ENCODE measurements around the gene SHANK1. TPM values are rescaled to one million over a fixed set of nuclear protein-coding genes. Genes with fewer than 3 reads are reported as not detected.

Gene SHANK1
- total and polyA plus RNA-seq, 12 donors = 1.5 to 22.6 (median 9.0) TPM

- no peak overlapping the region for H3K27ac ChIP-seq
- 76 to 82% (median 78%) methylated on average over 12 to 13 of the region's 13 CpGs for WGBS, 4 donors
- no peaks in the 10 kb centered on the region for H3K4me1 ChIP-seq (replicated peaks in 1 of 2)
- peaks cover 8% of the 10 kb centered on the region for H3K27me3 ChIP-seq
- H3K4me3 ChIP-seq = no peak overlapping the region
- TF ChIP-seq POLR2A (IDR thresholded peaks at IDR 0.05) (no peak), CTCF (IDR thresholded peaks at IDR 0.05) (no peak)
- H3K36me3 ChIP-seq (replicated peaks in 1 of 2) = no peaks in the 10 kb centered on the region
- DNase-seq = no peak
- intact Hi-C loops (cut with DNase I) = no loop called here
- H3K9me3 ChIP-seq (replicated peaks in 1 of 3) = no peaks in the 10 kb centered on the region
Observed at GRCh38 chr19:50697414-50698124, 22.0 kb downstream of the SHANK1 start.

GRCh38 chr19:50696094-50696483, 23.5 kb downstream of the SHANK1 start:
- no peak for DNase-seq
- Histone ChIP-seq H3K4me3 (no peak overlapping the region), H3K4me1 (replicated peaks in 1 of 2) (no peaks in the 10 kb centered on the region), H3K9me3 (replicated peaks in 1 of 3) (no peaks in the 10 kb centered on the region), H3K36me3 (replicated peaks in 1 of 2) (no peaks in the 10 kb centered on the region), H3K27me3 (peaks cover 8% of the 10 kb centered on the region), H3K27ac (no peak overlapping the region)
- intact Hi-C loops (cut with DNase I) = no loop called here
- 58 to 69% (median 64%) methylated on average over 13 to 15 of the region's 15 CpGs for WGBS, 4 donors
- no peak for TF ChIP-seq CTCF (IDR thresholded peaks at IDR 0.05)
- TF ChIP-seq POLR2A (IDR thresholded peaks at IDR 0.05) = no peak

- Histone ChIP-seq H3K36me3 (replicated peaks in 1 of 2) (no peaks in the 10 kb centered on the region), H3K4me3 (no peak overlapping the region), H3K27ac (no peak overlapping the region), H3K27me3 (peaks cover 8% of the 10 kb centered on the region), H3K9me3 (replicated peaks in 1 of 3) (no peaks in the 10 kb centered on the region), H3K4me1 (replicated peaks in 1 of 2) (no peaks in the 10 kb centered on the region)
- 4 to 15% (median 7%) methylated on average over 11 to 72 of the region's 81 CpGs for WGBS, 4 donors
- TF ChIP-seq POLR2A (IDR thresholded peaks at IDR 0.05) (no peak), CTCF (IDR thresholded peaks at IDR 0.05) (no peak)
- intact Hi-C loops (cut with DNase I) = no loop called here
- no peak for DNase-seq
Observed at GRCh38 chr19:50695251-50696093, 24.1 kb downstream of the SHANK1 start.

GRCh38 chr19:50694815-50695145, 24.8 kb downstream of the SHANK1 start:
- H3K36me3 ChIP-seq (replicated peaks in 1 of 2) = no peaks in the 10 kb centered on the region
- no peaks in the 10 kb centered on the region for H3K4me1 ChIP-seq (replicated peaks in 1 of 2)
- 0 to 5% (median 4%) methylated on average over 1 to 50 of the region's 51 CpGs for WGBS, 4 donors
- TF ChIP-seq POLR2A (IDR thresholded peaks at IDR 0.05) (no peak), CTCF (IDR thresholded peaks at IDR 0.05) (no peak)
- intact Hi-C loops (cut with DNase I) = no loop called here
- H3K9me3 ChIP-seq (replicated peaks in 1 of 3) = no peaks in the 10 kb centered on the region
- no peak overlapping the region for H3K27ac ChIP-seq
- DNase-seq = no peak
- H3K4me3 ChIP-seq = no peak overlapping the region
- peaks cover 8% of the 10 kb centered on the region for H3K27me3 ChIP-seq
